Endothelial cell of umbilical vein (primary cell): Measurements from ENCODE around the gene MARVELD1.

Experiments used
- CTCF ChIP-seq, 2 donors: IDR thresholded peaks; 1 replicate in 1 of 2; 2 replicates in 1 of 2; pipeline ENCODE4 v1.5.1; 2011; ENCODE audit warnings: low read length in 2 of 2, mild to moderate bottlenecking in 2 of 2, moderate library complexity in 2 of 2, control low read depth in 1 of 2, inconsistent platforms in 1 of 2, low read depth in 1 of 2; ENCODE audit not compliant: insufficient read depth in 1 of 2; ENCODE audit errors: extremely low read depth in 1 of 2
- EZH2 ChIP-seq: IDR thresholded peaks from 2 replicates; pipeline ENCODE4 v1.6.1; 2012; ENCODE audit warnings: borderline replicate concordance, low read depth, mild to moderate bottlenecking, moderate library complexity, low read length, inconsistent platforms; ENCODE audit not compliant: severe bottlenecking
- FOS ChIP-seq: IDR thresholded peaks from 2 replicates; pipeline ENCODE4 v1.6.1; 2011; ENCODE audit warnings: mild to moderate bottlenecking, low read length, moderate library complexity, borderline replicate concordance; ENCODE audit not compliant: insufficient read depth
- JUN ChIP-seq: IDR thresholded peaks from 2 replicates; pipeline ENCODE4 v1.6.1; 2011; ENCODE audit warnings: borderline replicate concordance, low read depth; ENCODE audit not compliant: insufficient read length, insufficient read depth
- MAX ChIP-seq: IDR thresholded peaks from 2 replicates; pipeline ENCODE4 v1.6.1; 2011; ENCODE audit not compliant: insufficient read depth, insufficient read length
- POLR2A ChIP-seq: IDR thresholded peaks from 2 replicates; pipeline ENCODE4 v1.6.1; 2012; ENCODE audit warnings: low read depth, mild to moderate bottlenecking, control low read depth, low read length
- POLR2AphosphoS5 ChIP-seq: IDR thresholded peaks from 2 replicates; pipeline ENCODE4 v1.6.1; 2012; ENCODE audit warnings: low read depth, mild to moderate bottlenecking, control low read depth, low read length, moderate library complexity; ENCODE audit not compliant: insufficient read depth

- TF ChIP-seq CTCF (IDR thresholded peaks at IDR 0.05; ENCODE audit: extremely low read depth in 1 of 2, insufficient read depth in 1 of 2, low read depth in 1 of 2, low read length in 2 of 2) = no peak
- no peak for TF ChIP-seq POLR2AphosphoS5
- TF ChIP-seq POLR2A = no peak
- TF ChIP-seq EZH2 = no peak
- TF ChIP-seq FOS = no peak
- no peak for TF ChIP-seq MAX
- no peak for TF ChIP-seq JUN
These were observed 47.9 kb downstream of the MARVELD1 start for GRCh38 chr10:97761331-97761865.
